T-cell (primary cell): Measurements from ENCODE around the gene FHOD3. TPM values are rescaled to one million over a fixed set of nuclear protein-coding genes. Genes with fewer than 3 reads are reported as not detected.

Experiments
- ATAC-seq, 4 experiments: fragments of 200-7000 bp in 3 of 4; fragments of 150-1000 bp in 1 of 4; cut with Tn5 transposase; replicated peaks in 1 of 4; 1 replicate in 3 of 4; 2 replicates in 1 of 4; pipeline ENCODE4 v1.10.0; 2021; ENCODE audit warnings: moderate library complexity in 3 of 4, mild to moderate bottlenecking in 2 of 4, moderate number of reproducible peaks in 1 of 4
- CTCF ChIA-PET, 2 donors: fragments of 300-600 bp; sonication (Branson Sonifier 250); formaldehyde crosslinking; loops; one replicate each; lab custom pipeline; 2022; ENCODE audit warnings: antibody characterized with exemption in 2 of 2; lab: Charles Lee
- POLR2A ChIA-PET, 2 donors: fragments of 300-600 bp; sonication (Branson Sonifier 250); formaldehyde crosslinking; loops; one replicate each; lab custom pipeline; 2022; ENCODE audit warnings: antibody characterized with exemption in 2 of 2; lab: Charles Lee
- DNase-seq, 35 experiments: peaks; one replicate each; pipeline versions ENCODE4 v3.0.0 to v3.0.0-alpha.2; 2013 to 2023
- H3K27ac ChIP-seq: one replicate; pipeline ENCODE4 v1.5.1; 2013; ENCODE audit warnings: low read length
- H3K27me3 ChIP-seq, 2 experiments: replicated peaks in 1 of 2; 1 replicate in 1 of 2; 2 replicates in 1 of 2; pipeline versions ENCODE4 v1.6.1 to v1.7.0; 2013; ENCODE audit warnings: low read length in 1 of 2, mixed read lengths in 1 of 2; ENCODE audit not compliant: control insufficient read depth in 2 of 2, insufficient read depth in 2 of 2; ENCODE audit errors: extremely low read depth in 1 of 2
- H3K36me3 ChIP-seq, 2 donors: 1 replicate in 1 of 2; 2 replicates in 1 of 2; pipeline versions ENCODE4 v1.6.1 to v1.7.0; 2013; ENCODE audit warnings: low read length in 1 of 2; ENCODE audit not compliant: control insufficient read depth in 2 of 2, insufficient read depth in 1 of 2; ENCODE audit errors: extremely low read depth in 1 of 2
- H3K4me1 ChIP-seq, 2 experiments: 1 replicate in 1 of 2; 2 replicates in 1 of 2; pipeline versions ENCODE4 v1.6.1 to v1.7.0; 2013; ENCODE audit warnings: low read length in 2 of 2, mixed read lengths in 1 of 2; ENCODE audit not compliant: insufficient read depth in 2 of 2, control insufficient read depth in 1 of 2; ENCODE audit errors: extremely low read depth in 1 of 2
- H3K4me3 ChIP-seq, 2 donors: 1 replicate in 1 of 2; 2 replicates in 1 of 2; pipeline versions ENCODE4 v1.5.1 to v1.7.0; 2013; ENCODE audit warnings: mild to moderate bottlenecking in 2 of 2, low read length in 1 of 2, moderate library complexity in 1 of 2; ENCODE audit not compliant: control insufficient read depth in 1 of 2; ENCODE audit errors: extremely low read depth in 1 of 2
- H3K9me3 ChIP-seq: 2 replicates; pipeline ENCODE4 v1.7.0; 2013
- H3K27ac Mint-ChIP-seq, 2 donors: one replicate each; pipeline ENCODE4 v1.8.0; 2020 to 2021; ENCODE audit warnings: mild to moderate bottlenecking in 2 of 2, mixed read lengths in 2 of 2
- H3K27me3 Mint-ChIP-seq, 2 donors: one replicate each; pipeline ENCODE4 v1.8.0; 2021 to 2022; ENCODE audit warnings: mixed read lengths in 2 of 2
- H3K36me3 Mint-ChIP-seq: one replicate; pipeline ENCODE4 v1.8.0; 2021; ENCODE audit warnings: mixed read lengths
- H3K4me1 Mint-ChIP-seq, 3 donors: one replicate each; pipeline ENCODE4 v1.8.0; 2020 to 2022; ENCODE audit warnings: mixed read lengths in 3 of 3, mild to moderate bottlenecking in 1 of 3
- H3K4me3 Mint-ChIP-seq, 3 donors: one replicate each; pipeline ENCODE4 v1.8.0; 2020 to 2022; ENCODE audit warnings: mild to moderate bottlenecking in 3 of 3, mixed read lengths in 3 of 3, moderate library complexity in 3 of 3
- H3K9me3 Mint-ChIP-seq, 3 donors: one replicate each; pipeline ENCODE4 v1.8.0; 2020 to 2022; ENCODE audit warnings: mixed read lengths in 3 of 3
- WGBS: methylation state at CpG from one replicate; pipeline ENCODE4 v1.1.5; 2013; ENCODE audit warnings: missing lambda C conversion rate; ENCODE audit not compliant: insufficient coverage; 5-methylcytosine and 5-hydroxymethylcytosine counted together
- total RNA-seq, 35 experiments: library from RNA in 6 of 35; stranded (reverse) in 6 of 35; fragments of 120-200 nt in 1 of 35; gene quantifications; one replicate each; pipeline versions ENCODE4 v1.2.1 to v1.2.4 and lab custom pipeline; 2013 to 2026

Gene FHOD3
- total RNA-seq, 5 donors from 2014 or later (not counting 1 experiment from before 2014, with no cell fraction given): 0.06 TPM; not detected in 4

- H3K9me3 Mint-ChIP-seq: no peaks in the 10 kb centered on the region
- H3K27ac Mint-ChIP-seq: no peak overlapping the region
- CTCF ChIA-PET: no interaction called here
Measured at GRCh38 chr18:36427831-36428230, 130.3 kb downstream of the FHOD3 start.

GRCh38 chr18:36428431-36429029 is 131.0 kb downstream of the FHOD3 start:
- H3K27ac Mint-ChIP-seq: no peak overlapping the region
- DNase-seq (no peak), ATAC-seq (no peak)
- WGBS: 60% methylated on average over 6 of the region's 8 CpGs
- H3K27me3 Mint-ChIP-seq: peaks cover 4 to 21% of the 10 kb centered on the region in 2 donors
- no peak overlapping the region for H3K4me3 Mint-ChIP-seq
- ChIA-PET POLR2A (no interaction called here), CTCF (no interaction called here)
- Histone ChIP-seq H3K9me3 (no peaks in the 10 kb centered on the region), H3K27ac (no peak overlapping the region), H3K36me3 (no peaks in the 10 kb centered on the region), H3K4me1 (no peaks in the 10 kb centered on the region), H3K4me3 (no peak overlapping the region), H3K27me3 (peaks cover 0 to 2% of the 10 kb centered on the region in 2 experiments)
- no peaks in the 10 kb centered on the region for H3K4me1 Mint-ChIP-seq
- H3K36me3 Mint-ChIP-seq: no peaks in the 10 kb centered on the region
- no peaks in the 10 kb centered on the region for H3K9me3 Mint-ChIP-seq

More at GRCh38 chr18:36427831-36428230, 130.3 kb downstream of the FHOD3 start:
- Histone ChIP-seq H3K27ac (no peak overlapping the region), H3K9me3 (no peaks in the 10 kb centered on the region), H3K36me3 (no peaks in the 10 kb centered on the region), H3K4me1 (no peaks in the 10 kb centered on the region), H3K4me3 (no peak overlapping the region), H3K27me3 (peaks cover 0 to 2% of the 10 kb centered on the region in 2 experiments)
- DNase-seq (no peak), ATAC-seq (no peak)
- WGBS: no CpG with 5 or more reads among the region's 2 CpGs
- H3K4me1 Mint-ChIP-seq: no peaks in the 10 kb centered on the region
- H3K4me3 Mint-ChIP-seq: no peak overlapping the region
- no peaks in the 10 kb centered on the region for H3K36me3 Mint-ChIP-seq
- POLR2A ChIA-PET: no interaction called here
- H3K27me3 Mint-ChIP-seq: peaks cover 4 to 25% of the 10 kb centered on the region in 2 donors

DNA sequence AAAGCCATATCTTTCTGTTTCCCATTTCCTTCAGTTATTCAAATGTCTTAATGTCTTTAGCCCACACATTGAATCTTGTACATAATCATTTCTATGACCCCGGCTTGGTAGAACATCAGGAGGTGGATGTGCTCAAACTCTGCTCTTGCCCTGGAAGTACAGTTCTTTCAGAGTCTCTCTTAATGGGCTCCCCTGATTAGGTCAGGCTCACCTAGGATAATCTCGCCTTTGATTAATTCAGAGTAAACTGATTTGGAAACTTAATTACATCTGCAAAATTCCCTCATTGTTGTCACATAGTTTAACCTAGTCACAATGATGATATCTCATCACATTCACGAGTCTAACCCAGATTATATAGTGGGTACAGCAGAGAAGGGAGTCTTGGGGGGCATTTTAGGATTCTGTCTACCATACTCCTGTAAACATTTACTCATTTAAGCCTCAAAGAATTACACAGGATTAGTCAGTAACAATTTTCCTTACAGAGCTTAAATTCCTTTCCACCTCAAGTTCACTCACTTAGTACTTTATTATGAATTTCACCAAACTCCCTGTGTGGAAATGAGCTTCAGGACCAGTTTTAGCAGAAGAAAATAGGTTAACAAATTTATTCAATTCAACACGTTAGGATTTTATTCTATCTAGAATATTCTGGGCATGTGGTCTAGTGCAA is 135.5 kb downstream of the FHOD3 start:
- Histone ChIP-seq H3K27ac (no peak overlapping the region), H3K4me1 (no peaks in the 10 kb centered on the region), H3K4me3 (no peak overlapping the region), H3K9me3 (no peaks in the 10 kb centered on the region), H3K27me3 (peaks cover 0 to 4% of the 10 kb centered on the region in 2 experiments), H3K36me3 (no peaks in the 10 kb centered on the region)
- no peak overlapping the region for H3K27ac Mint-ChIP-seq
- H3K27me3 Mint-ChIP-seq: peaks cover 4 to 9% of the 10 kb centered on the region in 2 donors
- H3K4me3 Mint-ChIP-seq: no peak overlapping the region
- DNase-seq: no peak
- ATAC-seq: no peak
- H3K36me3 Mint-ChIP-seq: no peaks in the 10 kb centered on the region
- ChIA-PET CTCF (no interaction called here), POLR2A (interaction anchor here in 1 of 2 donors (0.5 kb wide), 1 partner anchor 27 kb away, joined by 4 read pairs; no protein-coding TSS in a partner anchor)
- H3K9me3 Mint-ChIP-seq: no peaks in the 10 kb centered on the region
- no peaks in the 10 kb centered on the region for H3K4me1 Mint-ChIP-seq
- WGBS: no CpG with 5 or more reads among the region's 4 CpGs

DNA sequence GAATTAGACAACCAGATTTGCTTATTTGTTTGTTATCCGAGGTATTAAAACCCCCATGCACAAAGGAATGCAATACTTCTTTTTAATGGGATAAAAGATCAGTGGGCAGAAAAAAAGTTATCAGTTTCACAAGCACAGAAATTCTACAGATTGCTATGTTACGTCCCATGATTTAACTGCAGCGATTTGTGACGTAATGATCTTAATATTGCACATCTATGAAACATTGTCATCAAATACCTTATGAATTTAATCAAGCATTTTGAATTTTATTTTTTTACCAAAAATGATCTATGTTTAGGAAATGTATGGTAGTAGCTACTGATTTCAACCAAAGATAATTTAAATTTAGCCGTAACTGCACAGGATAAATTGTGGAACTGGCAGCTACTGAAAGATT is 138.9 kb downstream of the FHOD3 start:
- no peaks in the 10 kb centered on the region for H3K4me1 ChIP-seq
- no peaks in the 10 kb centered on the region for H3K9me3 ChIP-seq
- CTCF ChIA-PET: no interaction called here
- no peak overlapping the region for H3K4me3 Mint-ChIP-seq
- no peak for ATAC-seq
- peaks cover 0 to 17% of the 10 kb centered on the region in 2 experiments for H3K27me3 ChIP-seq
- H3K4me3 ChIP-seq: no peak overlapping the region
- H3K27me3 Mint-ChIP-seq: peaks cover 14 to 22% of the 10 kb centered on the region in 2 donors
- no peaks in the 10 kb centered on the region for H3K4me1 Mint-ChIP-seq
- POLR2A ChIA-PET: interaction anchor here in 1 of 2 donors (0.6 kb wide), 1 partner anchor 416 kb away, joined by 3 read pairs; no protein-coding TSS in a partner anchor
- no peaks in the 10 kb centered on the region for H3K9me3 Mint-ChIP-seq
- WGBS: no CpG with 5 or more reads among the region's 5 CpGs
- no peaks in the 10 kb centered on the region for H3K36me3 Mint-ChIP-seq
- no peak overlapping the region for H3K27ac Mint-ChIP-seq
- no peak for DNase-seq
- H3K27ac ChIP-seq: no peak overlapping the region
- H3K36me3 ChIP-seq: no peaks in the 10 kb centered on the region

DNA sequence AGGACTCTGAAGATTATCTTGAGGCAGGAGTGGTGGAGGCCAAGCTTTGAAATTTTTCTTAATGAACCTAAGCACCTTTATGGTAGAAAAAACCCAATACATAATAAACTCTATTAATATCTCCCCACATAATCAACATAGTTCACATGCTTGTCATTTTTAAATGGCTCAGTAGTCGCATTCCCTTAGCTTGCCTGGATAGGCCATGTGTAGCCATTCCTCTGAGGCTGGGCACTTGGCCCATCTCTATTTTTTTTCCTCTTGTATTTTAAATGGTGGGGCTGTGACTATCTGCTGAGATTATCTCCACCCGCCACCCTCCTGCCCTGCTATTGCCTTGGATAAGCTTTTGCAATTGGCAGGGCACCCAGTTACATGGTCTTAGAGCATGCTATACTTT is 143.1 kb downstream of the FHOD3 start:
- H3K36me3 ChIP-seq: no peaks in the 10 kb centered on the region
- CTCF ChIA-PET: no interaction called here
- H3K4me3 ChIP-seq: no peak overlapping the region
- no peak overlapping the region for H3K27ac Mint-ChIP-seq
- peaks cover 0 to 18% of the 10 kb centered on the region in 2 experiments for H3K27me3 ChIP-seq
- no peaks in the 10 kb centered on the region for H3K9me3 Mint-ChIP-seq
- H3K4me1 Mint-ChIP-seq: no peaks in the 10 kb centered on the region
- no peak overlapping the region for H3K27ac ChIP-seq
- H3K4me1 ChIP-seq: no peaks in the 10 kb centered on the region
- no peaks in the 10 kb centered on the region for H3K9me3 ChIP-seq
- POLR2A ChIA-PET: no interaction called here
- H3K36me3 Mint-ChIP-seq: no peaks in the 10 kb centered on the region
- peaks cover 17 to 40% of the 10 kb centered on the region in 2 donors for H3K27me3 Mint-ChIP-seq
- no peak overlapping the region for H3K4me3 Mint-ChIP-seq
- DNase-seq (no peak), ATAC-seq (no peak)
- no CpG with 5 or more reads among the region's 2 CpGs for WGBS

- POLR2A ChIA-PET: no interaction called here
- Mint-ChIP-seq H3K27ac (no peak overlapping the region), H3K27me3 (peaks cover 17 to 40% of the 10 kb centered on the region in 2 donors), H3K9me3 (no peaks in the 10 kb centered on the region), H3K4me3 (no peak overlapping the region), H3K4me1 (no peaks in the 10 kb centered on the region), H3K36me3 (no peaks in the 10 kb centered on the region)
- no peaks in the 10 kb centered on the region for H3K36me3 ChIP-seq
- DNase-seq (no peak), ATAC-seq (no peak)
- H3K4me1 ChIP-seq: no peaks in the 10 kb centered on the region
- no peaks in the 10 kb centered on the region for H3K9me3 ChIP-seq
- WGBS: 35% methylated on average over 2 of the region's 9 CpGs
- H3K4me3 ChIP-seq: no peak overlapping the region
- no peak overlapping the region for H3K27ac ChIP-seq
- peaks cover 0 to 20% of the 10 kb centered on the region in 2 experiments for H3K27me3 ChIP-seq
- CTCF ChIA-PET: no interaction called here
Measured at GRCh38 chr18:36441426-36442240, 144.1 kb downstream of the FHOD3 start.
